Colonic mucosa (tissue), 4 donors: ENCODE results near the gene MTCL1. TPM values are rescaled to one million over a fixed set of nuclear protein-coding genes. Genes with fewer than 3 reads are reported as not detected.

Source experiments
- DNase-seq: peaks from one replicate; pipeline ENCODE4 v3.0.0-alpha.2; 2020
- H3K27ac ChIP-seq: fragments of 200-600 bp; one replicate; pipeline ENCODE4 v1.8.0; 2021
- H3K27me3 ChIP-seq: fragments of 200-600 bp; one replicate; pipeline ENCODE4 v1.8.0; 2021
- H3K36me3 ChIP-seq: fragments of 200-600 bp; one replicate; pipeline ENCODE4 v1.8.0; 2021
- H3K4me1 ChIP-seq: fragments of 200-600 bp; one replicate; pipeline ENCODE4 v1.8.0; 2021; ENCODE audit warnings: mild to moderate bottlenecking
- H3K4me3 ChIP-seq: fragments of 200-600 bp; one replicate; pipeline ENCODE4 v1.8.0; 2021
- H3K9ac ChIP-seq, 2 donors: one replicate each; pipeline ENCODE4 v1.7.0; 2013; ENCODE audit warnings: control low read depth in 2 of 2, low read depth in 2 of 2, low read length in 2 of 2
- H3K9me3 ChIP-seq: fragments of 200-600 bp; one replicate; pipeline ENCODE4 v1.8.0; 2021
- CTCF ChIP-seq: fragments of 200-600 bp; IDR thresholded peaks from one replicate; pipeline ENCODE4 v1.8.0; 2022; ENCODE audit warnings: antibody characterized with exemption, mild to moderate bottlenecking
- intact Hi-C: fragments of 100-400 bp; cut with DNase I; formaldehyde crosslinking; loops from one replicate; pipeline ENCODE4 v1.14.1; 2022
- total RNA-seq, 2 donors: library from RNA; stranded (reverse); fragmentation: NEBNext Ultra II Directional in 1 of 2; extraction: Animal tissue kit (Norgen Biotek cat#: 25700) in 1 of 2; gene quantifications; one replicate each; pipeline ENCODE4 v1.2.1, GENCODE V29; 2021
- donor health status: healthy.
- donor health status: DM: no; HTN: no; CAD: no.
- donor health status: DM: no; HTN: no; CAD: no.

MTCL1 gene
- total RNA-seq, 2 donors from 2014 or later = 2.3 to 20.8 TPM

GRCh38 chr18:8825729-8826375, 120.5 kb downstream of the MTCL1 start:
- intact Hi-C loops = no loop called here
- Histone ChIP-seq H3K4me3 (no peak overlapping the region), H3K27me3 (no peaks in the 10 kb centered on the region), H3K9me3 (no peaks in the 10 kb centered on the region), H3K4me1 (no peaks in the 10 kb centered on the region), H3K27ac (no peak overlapping the region), H3K9ac (no peak overlapping the region), H3K36me3 (no peaks in the 10 kb centered on the region)
- TF ChIP-seq CTCF = no peak
- DNase-seq = no peak

DNA sequence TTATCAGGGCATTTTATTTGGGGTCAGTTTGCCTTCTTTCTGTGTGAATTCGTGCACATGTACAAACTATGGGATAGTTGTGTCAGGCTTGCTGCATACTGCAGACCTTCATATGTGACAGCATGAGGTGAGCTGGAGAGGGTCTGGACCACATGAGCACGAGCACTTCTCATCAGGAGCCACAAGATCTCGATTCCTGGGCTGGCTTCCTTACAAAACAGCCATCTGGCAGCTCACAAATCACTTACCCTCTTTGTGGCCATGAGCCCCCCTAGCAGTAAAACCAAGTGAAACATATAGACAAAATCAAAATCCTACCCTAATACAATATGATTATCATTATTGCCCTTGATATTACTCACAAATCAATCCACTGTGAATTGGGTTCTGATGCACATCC, 121.2 kb downstream of the MTCL1 start:
- Histone ChIP-seq H3K9ac (no peak overlapping the region), H3K27me3 (no peaks in the 10 kb centered on the region), H3K4me1 (no peaks in the 10 kb centered on the region), H3K36me3 (no peaks in the 10 kb centered on the region), H3K27ac (no peak overlapping the region), H3K9me3 (no peaks in the 10 kb centered on the region), H3K4me3 (no peak overlapping the region)
- intact Hi-C loops = no loop called here
- DNase-seq = no peak
- TF ChIP-seq CTCF = no peak

DNA sequence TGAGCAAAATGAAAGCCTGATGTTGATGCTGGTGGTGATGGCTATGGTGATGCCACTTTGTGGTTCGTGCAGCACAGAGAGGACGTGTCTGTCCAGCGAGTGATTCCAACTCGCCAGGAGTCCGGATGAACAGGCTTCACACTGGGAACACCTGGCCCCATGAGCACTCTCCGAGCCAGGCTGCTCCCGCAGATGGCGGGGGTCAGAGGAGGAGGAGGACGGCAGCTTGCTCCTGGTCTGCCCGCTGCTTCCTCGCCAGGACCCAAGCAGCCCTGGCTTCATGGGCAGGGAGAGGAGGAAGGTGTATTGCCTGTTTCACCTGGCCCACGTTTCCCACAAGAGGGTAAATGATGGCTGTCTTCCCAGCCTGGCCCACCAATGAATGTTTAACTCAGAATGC, 121.6 kb downstream of the MTCL1 start:
- DNase-seq = no peak
- H3K36me3 ChIP-seq = no peaks in the 10 kb centered on the region
- no peaks in the 10 kb centered on the region for H3K4me1 ChIP-seq
- intact Hi-C loops = no loop called here
- no peaks in the 10 kb centered on the region for H3K27me3 ChIP-seq
- H3K9ac ChIP-seq = no peak overlapping the region
- no peak overlapping the region for H3K27ac ChIP-seq
- H3K4me3 ChIP-seq = no peak overlapping the region
- H3K9me3 ChIP-seq = no peaks in the 10 kb centered on the region
- TF ChIP-seq CTCF = no peak

GRCh38 chr18:8828300-8828699, 122.9 kb downstream of the MTCL1 start:
- H3K36me3 ChIP-seq = no peaks in the 10 kb centered on the region
- no peak for TF ChIP-seq CTCF
- DNase-seq = no peak
- H3K4me3 ChIP-seq = no peak overlapping the region
- intact Hi-C loops = no loop called here
- H3K9me3 ChIP-seq = no peaks in the 10 kb centered on the region
- H3K4me1 ChIP-seq = no peaks in the 10 kb centered on the region
- H3K27me3 ChIP-seq = no peaks in the 10 kb centered on the region
- no peak overlapping the region for H3K9ac ChIP-seq
- H3K27ac ChIP-seq = no peak overlapping the region

- Histone ChIP-seq H3K27me3 (no peaks in the 10 kb centered on the region), H3K9me3 (no peaks in the 10 kb centered on the region), H3K4me3 (no peak overlapping the region), H3K27ac (no peak overlapping the region), H3K36me3 (no peaks in the 10 kb centered on the region), H3K4me1 (no peaks in the 10 kb centered on the region), H3K9ac (no peak overlapping the region)
- no peak for DNase-seq
- intact Hi-C loops = no loop called here
- no peak for TF ChIP-seq CTCF
These were observed 123.4 kb downstream of the MTCL1 start for GRCh38 chr18:8828798-8829197.
